GM12865 (cell line): ENCODE data around the gene ZNF700.
"Not testable (repeated sequence)": the region's sequence is repeated elsewhere in the genome, so short reads cannot be mapped to it uniquely, and the experiment has no call there.

Experiments used
- DNase-seq: peaks from one replicate; pipeline ENCODE4 v3.0.0; 2010; ENCODE audit warnings: low read depth
- H3K4me3 ChIP-seq: 2 replicates; pipeline ENCODE4 v1.5.1; 2011; ENCODE audit warnings: mild to moderate bottlenecking, low read depth, low read length, control low read depth
- CTCF ChIP-seq: IDR thresholded peaks from 2 replicates; pipeline ENCODE4 v1.5.1; 2011; ENCODE audit warnings: low read length, control low read depth, low read depth, inconsistent platforms; ENCODE audit not compliant: insufficient read depth; ENCODE audit errors: missing control alignments

Gene ZNF700

GRCh38 chr19:11927227-11927626 lies 2.3 kb downstream of the ZNF700 start:
- H3K4me3 ChIP-seq, result no peak overlapping the region
- DNase-seq, result no peak
- no peak for TF ChIP-seq CTCF

GRCh38 chr19:11931051-11931450 lies 6.1 kb downstream of the ZNF700 start:
- no peak for TF ChIP-seq CTCF
- no peak for DNase-seq
- H3K4me3 ChIP-seq, result no peak overlapping the region

GRCh38 chr19:11931513-11931912 lies 6.6 kb downstream of the ZNF700 start:
- no peak overlapping the region for H3K4me3 ChIP-seq
- DNase-seq, result no peak
- TF ChIP-seq CTCF, result no peak

- not testable (repeated sequence) for DNase-seq, H3K4me3 ChIP-seq
Measured at GRCh38 chr19:11935829-11936228, 10.9 kb downstream of the ZNF700 start.

- H3K4me3 ChIP-seq, DNase-seq: not testable (repeated sequence)
Measured at GRCh38 chr19:11938383-11938782, 13.5 kb downstream of the ZNF700 start.

GRCh38 chr19:11941361-11941887 lies 16.5 kb downstream of the ZNF700 start:
- H3K4me3 ChIP-seq, DNase-seq: not testable (repeated sequence)

- DNase-seq, result no peak
- H3K4me3 ChIP-seq, result no peak overlapping the region
- no peak for TF ChIP-seq CTCF
Measured at GRCh38 chr19:11942008-11942842, 17.3 kb downstream of the ZNF700 start.

- TF ChIP-seq CTCF, result no peak
- H3K4me3 ChIP-seq, result no peak overlapping the region
- no peak for DNase-seq
Measured at GRCh38 chr19:11942843-11943108, 17.9 kb downstream of the ZNF700 start.

- H3K4me3 ChIP-seq, result no peak overlapping the region
- DNase-seq, result no peak
- no peak for TF ChIP-seq CTCF
Measured at GRCh38 chr19:11944656-11945055, 19.7 kb downstream of the ZNF700 start.
